Adrenal gland (tissue), 5 donors: Measurements from ENCODE around the gene SLC9C1.

Experiments used
- CTCF ChIP-seq, 6 experiments: fragments of 450-650 bp in 4 of 6; fragments of 200-600 bp in 2 of 6; sonication (generic) in 1 of 6; IDR thresholded peaks; 1 replicate in 5 of 6; 2 replicates in 1 of 6; pipeline versions ENCODE4 v1.5.1 to v1.8.0; 2016 to 2021; ENCODE audit warnings: antibody characterized with exemption in 6 of 6, mild to moderate bottlenecking in 2 of 6, moderate library complexity in 1 of 6
- POLR2A ChIP-seq, 2 donors: fragments of 450-650 bp; IDR thresholded peaks; one replicate each; pipeline ENCODE4 v1.6.1; 2017; ENCODE audit warnings: antibody characterized with exemption in 2 of 2, mild to moderate bottlenecking in 2 of 2, moderate library complexity in 1 of 2
- donor health status: DM: no; HTN: no; CAD: no.

GRCh38 chr3:112095731-112096130, 198.3 kb downstream of the SLC9C1 start:
- TF ChIP-seq CTCF (IDR thresholded peaks at IDR 0.05) (no peak), POLR2A (IDR thresholded peaks at IDR 0.05) (no peak)
